Activated T-helper 17 cell treated with anti-CD3 and anti-CD28 coated beads, Interleukin-2, amount 50 U/mL, for 72 hours (primary cell): ENCODE data around the gene NSD2. TPM values are rescaled to one million over a fixed set of nuclear protein-coding genes. Genes with fewer than 3 reads are reported as not detected.

Source experiments
- ATAC-seq: fragments of 150-1000 bp; cut with Tn5 transposase; replicated peaks from 2 replicates; pipeline ENCODE4 v1.10.0; 2021; ENCODE audit warnings: mild to moderate bottlenecking, moderate library complexity
- H3K27ac Mint-ChIP-seq: one replicate; pipeline ENCODE4 v1.8.0; 2022; ENCODE audit warnings: mixed read lengths
- H3K27me3 Mint-ChIP-seq: one replicate; pipeline ENCODE4 v1.8.0; 2022; ENCODE audit warnings: mixed read lengths
- H3K36me3 Mint-ChIP-seq: one replicate; pipeline ENCODE4 v1.8.0; 2022; ENCODE audit warnings: low read depth, mild to moderate bottlenecking, mixed read lengths
- H3K4me1 Mint-ChIP-seq: one replicate; pipeline ENCODE4 v1.8.0; 2022; ENCODE audit warnings: mixed read lengths
- H3K4me3 Mint-ChIP-seq: one replicate; pipeline ENCODE4 v1.8.0; 2022; ENCODE audit warnings: mild to moderate bottlenecking, mixed read lengths
- H3K9me3 Mint-ChIP-seq: one replicate; pipeline ENCODE4 v1.8.0; 2022; ENCODE audit warnings: mixed read lengths
- total RNA-seq, 2 donors: library from RNA; stranded (reverse); gene quantifications; one replicate each; pipeline ENCODE4 v1.2.3, GENCODE V29; 2022

NSD2 gene
- total RNA-seq, 2 donors from 2014 or later: 187 to 239 TPM

DNA sequence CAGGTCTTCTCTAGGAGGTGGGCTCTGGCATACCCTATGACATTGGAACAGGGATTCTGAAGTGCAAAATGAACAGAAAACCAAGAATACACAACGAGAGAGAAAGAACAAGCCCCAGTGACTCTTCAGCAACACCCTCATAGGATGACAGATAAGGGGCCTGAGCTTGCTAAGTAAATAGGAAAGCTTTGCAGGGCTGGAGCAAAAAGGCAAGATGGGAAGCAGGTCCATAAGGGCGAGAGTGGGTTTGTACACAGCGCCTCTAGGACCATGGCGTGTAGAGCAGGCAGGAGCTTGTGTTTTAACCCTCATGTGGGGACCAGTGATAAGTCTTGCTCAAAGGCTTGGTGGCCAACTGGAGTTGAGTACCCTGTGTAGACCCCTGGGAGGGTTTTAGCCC, 91.8 kb downstream of the NSD2 start:
- Mint-ChIP-seq H3K27ac (no peak overlapping the region), H3K9me3 (no peaks in the 10 kb centered on the region), H3K4me1 (peaks cover 4% of the 10 kb centered on the region), H3K4me3 (no peak overlapping the region), H3K27me3 (no peaks in the 10 kb centered on the region), H3K36me3 (peaks cover 98% of the 10 kb centered on the region)
- ATAC-seq: no peak

DNA sequence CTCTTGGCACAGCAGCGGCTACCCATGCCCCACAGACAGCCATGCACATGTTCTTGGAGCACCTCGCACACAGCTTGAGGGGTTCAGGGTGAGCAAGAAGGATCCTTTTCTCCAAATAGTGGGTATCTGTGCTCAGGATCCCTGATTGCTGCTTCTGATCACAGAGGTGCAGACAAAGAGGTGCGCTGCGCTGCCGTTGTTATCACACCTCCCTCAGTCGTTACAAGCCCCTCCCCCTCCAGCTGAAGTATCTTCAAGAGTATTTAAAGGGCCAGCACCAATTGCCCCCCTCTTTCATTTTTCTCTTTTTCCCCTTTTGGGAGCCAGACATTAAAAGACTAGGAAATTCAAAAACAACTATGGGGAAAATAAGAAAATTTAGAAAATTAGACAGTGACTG, 93.2 kb downstream of the NSD2 start:
- no peaks in the 10 kb centered on the region for H3K27me3 Mint-ChIP-seq

DNA sequence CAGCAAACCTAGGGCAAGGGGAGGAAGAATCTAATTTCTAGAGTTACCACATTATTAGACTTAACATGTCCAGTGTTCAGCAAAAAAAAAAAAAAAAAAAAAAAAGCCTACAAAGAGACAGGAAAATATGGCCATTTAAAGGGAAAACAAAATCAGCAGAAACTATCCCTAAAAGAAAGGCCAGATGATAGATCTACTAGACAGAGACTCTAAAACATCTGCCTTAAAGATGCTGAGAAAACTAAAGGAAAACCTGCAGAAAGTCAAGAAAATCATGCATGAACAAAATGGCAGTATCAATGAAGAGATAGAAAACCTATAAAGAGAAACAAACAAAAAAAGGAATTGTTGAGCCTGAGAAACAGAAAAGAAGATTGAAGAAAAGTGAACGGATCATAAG, 93.8 kb downstream of the NSD2 start:
- no peaks in the 10 kb centered on the region for H3K9me3 Mint-ChIP-seq
- H3K4me1 Mint-ChIP-seq: peaks cover 4% of the 10 kb centered on the region
- peak overlapping the region; percentile 56 for H3K27ac Mint-ChIP-seq
- H3K27me3 Mint-ChIP-seq: no peaks in the 10 kb centered on the region
- ATAC-seq: no peak
- H3K4me3 Mint-ChIP-seq: no peak overlapping the region
- H3K36me3 Mint-ChIP-seq: peaks cover 98% of the 10 kb centered on the region

More for the DNA sequence above, 93.2 kb downstream of the NSD2 start:
- Mint-ChIP-seq H3K27ac (no peak overlapping the region), H3K4me3 (no peak overlapping the region), H3K4me1 (peaks cover 4% of the 10 kb centered on the region), H3K9me3 (no peaks in the 10 kb centered on the region), H3K36me3 (peaks cover 98% of the 10 kb centered on the region)
- no peak for ATAC-seq

DNA sequence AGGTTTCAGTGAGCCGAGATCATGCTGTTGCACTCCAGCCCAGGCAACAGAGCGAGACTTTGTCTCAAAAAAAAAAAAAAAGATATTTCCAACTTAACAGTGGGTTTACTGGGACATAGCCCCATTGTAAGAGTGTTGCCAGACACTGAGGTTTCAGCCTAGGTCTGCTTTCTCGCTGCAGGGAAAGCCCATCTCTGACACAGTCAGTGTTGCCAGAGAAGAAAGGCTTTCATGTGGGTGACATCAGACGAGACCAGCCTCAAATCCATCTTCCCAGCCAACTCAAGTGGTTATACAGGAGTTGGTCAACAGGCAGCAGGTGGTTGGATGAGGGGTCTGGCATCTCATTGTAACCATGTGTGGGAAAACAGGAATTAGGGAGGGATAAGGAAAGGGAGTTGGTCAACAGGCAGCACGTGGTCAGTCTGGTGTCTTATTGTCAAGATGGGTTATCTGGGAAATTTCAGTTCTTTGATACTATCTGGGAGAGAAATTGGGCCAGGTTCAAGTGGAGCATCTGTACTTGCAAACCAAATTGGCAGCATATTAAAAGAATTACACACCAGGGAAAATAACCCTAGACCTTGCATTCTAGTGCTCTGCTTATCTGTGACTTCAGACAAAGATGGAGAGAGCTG, 96.4 kb downstream of the NSD2 start:
- H3K27ac Mint-ChIP-seq: peak overlapping the region; percentile 15
- H3K36me3 Mint-ChIP-seq: peaks cover 98% of the 10 kb centered on the region
- no peak overlapping the region for H3K4me3 Mint-ChIP-seq
- no peaks in the 10 kb centered on the region for H3K9me3 Mint-ChIP-seq
- H3K27me3 Mint-ChIP-seq: no peaks in the 10 kb centered on the region
- no peak for ATAC-seq
- peaks cover 4% of the 10 kb centered on the region for H3K4me1 Mint-ChIP-seq

DNA sequence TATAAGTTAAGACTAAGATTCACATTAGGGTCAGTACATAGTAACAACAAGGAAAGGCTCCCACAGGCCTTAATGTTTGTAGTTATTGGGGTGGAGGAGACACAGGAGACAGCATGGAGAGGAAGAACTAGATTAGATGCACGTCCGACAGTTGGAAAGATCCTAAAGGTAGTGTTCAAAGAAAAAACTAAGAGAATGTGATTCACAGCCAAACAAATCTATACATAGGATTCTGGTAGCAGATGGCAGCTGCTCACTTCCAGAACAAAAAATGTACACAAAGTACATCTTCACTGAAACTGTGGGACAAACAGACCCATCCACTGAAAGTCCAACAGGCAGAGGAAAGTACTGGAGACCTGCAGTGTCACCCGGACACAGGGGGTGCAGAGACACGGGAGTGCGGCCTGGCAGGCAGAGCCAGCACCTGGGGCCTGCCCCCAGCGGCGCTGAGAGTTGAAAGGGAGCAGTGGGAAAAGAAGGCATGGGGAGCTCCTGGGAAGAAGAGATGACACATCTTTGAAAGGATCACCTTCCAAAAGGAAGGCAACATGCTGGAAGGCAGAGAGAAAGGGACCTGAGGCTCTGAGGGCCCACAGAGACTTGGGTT, 97.6 kb downstream of the NSD2 start:
- Mint-ChIP-seq H3K36me3 (peaks cover 98% of the 10 kb centered on the region), H3K4me3 (no peak overlapping the region), H3K27me3 (no peaks in the 10 kb centered on the region), H3K27ac (no peak overlapping the region), H3K4me1 (peaks cover 4% of the 10 kb centered on the region), H3K9me3 (no peaks in the 10 kb centered on the region)
- no peak for ATAC-seq

DNA sequence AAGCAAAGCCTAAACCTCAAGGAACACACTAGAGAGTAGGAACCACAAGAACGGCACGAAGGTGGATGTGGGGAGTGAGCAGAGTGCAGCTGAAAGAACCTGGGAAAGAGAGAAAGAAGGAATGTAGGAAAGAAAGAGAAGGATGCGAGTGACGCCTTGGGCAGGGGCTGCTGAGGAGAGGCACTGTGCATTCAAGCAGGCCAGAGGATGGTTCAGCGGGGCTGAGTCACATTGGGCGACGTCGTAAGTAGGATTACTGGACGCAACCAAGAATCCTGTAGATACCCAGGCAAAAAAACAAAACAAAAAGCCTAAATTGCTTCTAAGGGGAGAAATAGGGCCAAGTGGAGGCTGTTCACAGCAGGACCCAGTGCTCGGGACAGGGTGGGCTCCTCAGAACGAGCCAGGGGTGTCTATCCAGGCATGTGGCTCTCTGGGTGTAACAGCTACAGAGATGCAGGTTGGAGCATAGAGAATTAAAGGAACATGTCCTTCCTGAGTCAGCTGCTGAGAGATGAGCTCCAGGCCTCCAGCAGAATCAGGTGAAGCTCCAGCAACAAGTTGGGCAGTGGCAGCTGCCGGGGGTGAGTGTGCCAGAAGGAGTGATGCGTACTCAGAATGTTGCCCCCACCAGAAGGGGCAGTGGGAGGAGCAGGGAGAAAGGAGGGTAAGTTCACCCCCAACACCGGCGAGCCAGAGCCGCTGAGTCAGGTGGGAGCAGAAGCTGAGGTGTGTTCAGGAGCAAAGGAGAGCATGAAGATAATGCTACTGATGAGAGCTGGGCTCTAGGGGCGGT, 98.9 kb downstream of the NSD2 start:
- ATAC-seq: no peak
- Mint-ChIP-seq H3K4me1 (peaks cover 4% of the 10 kb centered on the region), H3K4me3 (no peak overlapping the region), H3K9me3 (no peaks in the 10 kb centered on the region), H3K27me3 (no peaks in the 10 kb centered on the region), H3K27ac (peak overlapping the region; percentile 25), H3K36me3 (peaks cover 98% of the 10 kb centered on the region)

DNA sequence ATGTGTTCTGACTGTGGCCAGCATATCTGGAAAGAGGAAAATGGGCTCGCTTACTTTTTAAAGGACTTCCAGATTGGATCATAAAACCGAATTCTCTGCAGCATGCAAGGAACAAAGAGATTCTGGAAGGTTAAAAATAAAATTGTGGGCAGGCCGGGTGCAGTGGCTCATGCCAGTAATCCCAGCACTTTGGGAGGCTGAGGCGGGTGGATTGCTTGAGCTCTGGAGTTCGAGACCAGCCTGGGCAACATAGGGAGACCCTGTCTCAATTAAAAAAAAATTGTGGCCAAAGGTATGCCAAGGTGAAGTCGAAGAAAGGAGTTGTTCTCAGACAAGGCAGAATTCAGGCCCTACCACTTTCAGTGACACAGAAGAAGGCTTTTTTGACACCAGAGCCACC, 99.7 kb downstream of the NSD2 start:
- no peaks in the 10 kb centered on the region for H3K9me3 Mint-ChIP-seq
- H3K4me1 Mint-ChIP-seq: peaks cover 2% of the 10 kb centered on the region
- H3K4me3 Mint-ChIP-seq: no peak overlapping the region
- no peak overlapping the region for H3K27ac Mint-ChIP-seq
- H3K36me3 Mint-ChIP-seq: peaks cover 98% of the 10 kb centered on the region
- no peaks in the 10 kb centered on the region for H3K27me3 Mint-ChIP-seq
- no peak for ATAC-seq

DNA sequence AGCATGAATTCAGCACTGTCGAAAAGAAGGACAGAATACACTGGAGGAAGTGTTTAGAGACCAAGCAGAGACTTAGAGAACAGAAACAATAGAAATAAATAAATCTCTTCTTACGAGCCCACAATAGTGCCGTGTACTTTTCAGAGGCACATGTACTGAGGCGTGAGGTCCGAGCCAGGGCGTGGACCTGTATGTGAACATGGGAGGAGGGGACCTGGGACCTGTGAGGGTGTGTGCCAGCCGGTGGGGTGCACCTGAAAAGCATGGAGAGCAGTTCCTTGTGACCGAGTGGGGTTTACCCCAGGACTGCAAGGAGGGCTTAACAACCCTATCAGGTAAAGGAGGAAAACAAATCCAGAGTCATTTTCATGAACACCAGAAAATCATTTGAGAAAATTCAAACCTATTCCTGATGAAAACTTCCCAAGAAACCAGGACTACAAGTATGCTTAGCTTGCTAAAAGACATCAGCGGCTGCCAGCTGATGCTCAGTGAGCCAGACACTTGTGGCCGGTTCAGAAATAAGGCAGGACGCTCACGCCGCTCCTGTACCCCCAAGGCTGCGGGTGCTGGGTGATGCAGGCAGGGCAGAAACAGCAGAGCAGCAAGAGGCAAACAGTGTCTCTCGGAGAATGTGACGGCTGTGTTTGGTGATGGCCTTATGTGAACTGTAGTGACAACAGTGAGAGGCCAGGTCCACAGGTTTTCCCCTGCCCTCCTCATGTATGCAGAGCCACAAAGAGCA, 100.4 kb downstream of the NSD2 start:
- ATAC-seq: no peak
- Mint-ChIP-seq H3K9me3 (no peaks in the 10 kb centered on the region), H3K4me1 (no peaks in the 10 kb centered on the region), H3K27ac (no peak overlapping the region), H3K4me3 (no peak overlapping the region), H3K27me3 (no peaks in the 10 kb centered on the region), H3K36me3 (peaks cover 99% of the 10 kb centered on the region)

DNA sequence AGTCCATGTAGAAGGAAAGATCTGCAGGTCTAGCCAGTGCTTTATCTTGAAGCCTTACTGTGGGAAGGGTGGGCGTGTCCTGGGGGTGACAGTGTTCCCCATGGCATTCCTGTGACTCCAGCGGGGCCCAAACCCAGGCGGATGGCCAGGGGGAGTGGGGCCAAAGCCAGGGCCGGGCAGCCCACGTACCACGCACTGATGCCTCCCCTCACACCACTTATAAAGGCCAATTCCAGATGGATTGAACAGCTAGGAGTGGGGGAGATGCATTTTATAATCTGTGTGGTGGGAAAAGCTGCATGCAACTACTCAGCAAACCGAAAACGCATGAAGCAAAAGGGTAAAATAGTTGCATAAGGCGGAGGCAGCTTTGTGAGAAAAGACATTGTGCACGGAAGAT, 101.2 kb downstream of the NSD2 start:
- Mint-ChIP-seq H3K4me1 (no peaks in the 10 kb centered on the region), H3K27ac (no peak overlapping the region), H3K36me3 (peaks cover 97% of the 10 kb centered on the region), H3K27me3 (no peaks in the 10 kb centered on the region), H3K9me3 (no peaks in the 10 kb centered on the region), H3K4me3 (no peak overlapping the region)
- ATAC-seq: no peak

DNA sequence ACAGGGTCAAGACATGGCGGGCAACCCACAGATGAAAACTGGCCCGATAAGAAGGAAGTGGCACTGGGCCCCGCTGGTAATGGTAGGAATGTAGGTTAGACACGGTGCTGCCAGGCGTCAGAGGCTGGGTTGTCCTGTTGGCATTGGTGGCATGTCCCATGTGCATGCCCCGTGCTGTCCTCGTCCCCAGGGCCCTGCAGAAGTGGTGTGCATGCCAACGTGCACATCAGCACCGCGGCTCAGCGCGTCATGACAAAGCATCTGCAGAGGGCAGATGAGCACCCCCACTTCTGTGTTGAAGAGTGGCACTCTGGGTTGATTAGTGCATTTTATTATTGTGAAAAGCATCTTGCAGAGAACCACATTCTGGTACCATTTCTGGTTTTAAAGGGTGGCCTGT, 102.0 kb downstream of the NSD2 start:
- Mint-ChIP-seq H3K9me3 (no peaks in the 10 kb centered on the region), H3K4me1 (no peaks in the 10 kb centered on the region), H3K36me3 (peaks cover 97% of the 10 kb centered on the region), H3K4me3 (no peak overlapping the region), H3K27me3 (no peaks in the 10 kb centered on the region), H3K27ac (no peak overlapping the region)
- ATAC-seq: no peak

DNA sequence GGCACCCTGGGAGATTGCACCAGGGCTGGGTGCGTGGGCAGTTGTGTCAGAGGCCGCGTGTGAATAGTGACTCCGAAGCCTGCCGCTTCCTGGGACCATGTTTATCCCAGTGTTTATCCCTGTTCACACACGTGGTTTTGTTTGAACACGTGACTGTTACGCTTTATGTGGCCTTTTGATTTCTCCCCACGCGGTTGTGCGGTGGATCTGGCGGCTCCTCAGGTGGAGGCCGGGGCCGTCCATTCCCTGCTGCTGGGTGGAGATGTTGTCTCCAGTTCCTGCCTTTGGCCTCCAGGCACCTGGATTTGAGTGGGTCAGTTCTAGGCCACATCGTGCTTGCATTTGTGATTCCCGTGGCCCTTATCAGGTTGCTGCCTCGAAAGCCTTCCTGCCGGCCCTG, 102.5 kb downstream of the NSD2 start:
- no peaks in the 10 kb centered on the region for H3K9me3 Mint-ChIP-seq
- ATAC-seq: no peak
- no peak overlapping the region for H3K27ac Mint-ChIP-seq
- H3K27me3 Mint-ChIP-seq: no peaks in the 10 kb centered on the region
- H3K4me3 Mint-ChIP-seq: no peak overlapping the region
- peaks cover 97% of the 10 kb centered on the region for H3K36me3 Mint-ChIP-seq
- H3K4me1 Mint-ChIP-seq: no peaks in the 10 kb centered on the region

DNA sequence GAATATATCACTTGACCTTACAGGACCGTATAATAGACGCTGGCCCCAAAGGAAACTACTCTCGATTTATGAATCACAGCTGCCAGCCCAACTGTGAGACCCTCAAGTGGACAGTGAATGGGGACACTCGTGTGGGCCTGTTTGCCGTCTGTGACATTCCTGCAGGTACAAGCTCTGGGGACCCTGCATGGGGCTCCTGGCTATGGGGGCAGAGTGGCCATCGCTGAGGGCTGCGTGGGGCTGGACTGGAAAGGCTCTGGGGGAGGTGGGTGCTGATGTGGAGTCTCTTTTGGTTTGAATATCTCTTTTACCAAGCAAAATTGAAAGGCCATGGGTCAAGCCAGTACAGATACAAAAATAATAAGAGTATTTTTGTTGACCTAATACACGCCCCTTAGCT, 103.6 kb downstream of the NSD2 start:
- Mint-ChIP-seq H3K4me1 (no peaks in the 10 kb centered on the region), H3K27ac (no peak overlapping the region), H3K27me3 (no peaks in the 10 kb centered on the region), H3K9me3 (no peaks in the 10 kb centered on the region), H3K4me3 (no peak overlapping the region), H3K36me3 (peaks cover 97% of the 10 kb centered on the region)
- ATAC-seq: no peak

DNA sequence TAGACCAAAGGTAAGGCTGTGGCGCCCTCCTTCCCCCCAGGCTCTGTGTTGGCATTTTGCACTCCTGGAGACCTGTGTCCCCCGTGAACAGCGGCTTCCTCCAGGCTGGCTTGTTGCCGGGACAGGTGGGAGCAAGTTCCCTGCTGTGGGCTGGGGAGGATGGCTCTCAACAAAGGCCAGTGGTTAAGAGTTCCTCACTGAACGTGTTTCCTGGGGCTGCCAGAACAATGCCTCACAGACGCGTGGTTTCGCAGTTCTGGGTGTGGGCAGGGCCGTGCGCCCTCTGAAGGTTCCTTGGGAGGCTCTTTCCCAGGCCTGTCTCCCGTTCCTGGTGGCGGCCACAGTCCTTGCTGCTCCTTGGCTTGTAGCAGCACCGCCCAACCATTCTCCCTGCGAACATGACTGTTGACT, 104.2 kb downstream of the NSD2 start:
- no peaks in the 10 kb centered on the region for H3K9me3 Mint-ChIP-seq
- H3K27ac Mint-ChIP-seq: no peak overlapping the region
- no peak for ATAC-seq
- no peak overlapping the region for H3K4me3 Mint-ChIP-seq
- no peaks in the 10 kb centered on the region for H3K27me3 Mint-ChIP-seq
- H3K36me3 Mint-ChIP-seq: peaks cover 97% of the 10 kb centered on the region
- no peaks in the 10 kb centered on the region for H3K4me1 Mint-ChIP-seq

DNA sequence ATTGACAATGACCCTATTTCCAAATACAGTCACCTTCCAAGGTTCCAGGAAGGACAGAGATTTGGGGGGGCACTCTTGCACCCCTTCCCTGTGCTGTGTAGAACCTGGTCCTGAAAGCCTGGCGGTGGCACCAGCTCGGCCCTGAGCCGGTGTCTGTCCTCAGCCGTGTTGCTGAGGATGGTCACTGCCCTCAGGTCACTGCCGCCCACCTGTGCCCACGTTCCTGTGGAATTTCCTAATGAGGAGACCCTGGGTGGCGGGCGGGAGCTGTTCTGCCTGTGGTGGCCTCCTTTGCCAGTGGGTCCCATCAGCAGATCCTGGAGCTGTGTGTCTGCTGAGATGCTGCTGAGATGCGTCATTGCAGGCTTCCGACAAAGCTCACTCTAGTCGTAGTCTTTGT, 104.7 kb downstream of the NSD2 start:
- Mint-ChIP-seq H3K9me3 (no peaks in the 10 kb centered on the region), H3K4me1 (no peaks in the 10 kb centered on the region), H3K27ac (no peak overlapping the region), H3K4me3 (no peak overlapping the region), H3K36me3 (peaks cover 97% of the 10 kb centered on the region), H3K27me3 (no peaks in the 10 kb centered on the region)
- ATAC-seq: no peak
